ENCODE measurements around the gene CCDC7. TPM values are rescaled to one million over a fixed set of nuclear protein-coding genes. Genes with fewer than 3 reads are reported as not detected.
"Not testable (repeated sequence)": the region's sequence is repeated elsewhere in the genome, so short reads cannot be mapped to it uniquely, and the experiment has no call there.

CCDC7 gene
- total and polyA plus RNA-seq, 4 donors = 1.2 to 36.4 (median 6.9) TPM

DNA sequence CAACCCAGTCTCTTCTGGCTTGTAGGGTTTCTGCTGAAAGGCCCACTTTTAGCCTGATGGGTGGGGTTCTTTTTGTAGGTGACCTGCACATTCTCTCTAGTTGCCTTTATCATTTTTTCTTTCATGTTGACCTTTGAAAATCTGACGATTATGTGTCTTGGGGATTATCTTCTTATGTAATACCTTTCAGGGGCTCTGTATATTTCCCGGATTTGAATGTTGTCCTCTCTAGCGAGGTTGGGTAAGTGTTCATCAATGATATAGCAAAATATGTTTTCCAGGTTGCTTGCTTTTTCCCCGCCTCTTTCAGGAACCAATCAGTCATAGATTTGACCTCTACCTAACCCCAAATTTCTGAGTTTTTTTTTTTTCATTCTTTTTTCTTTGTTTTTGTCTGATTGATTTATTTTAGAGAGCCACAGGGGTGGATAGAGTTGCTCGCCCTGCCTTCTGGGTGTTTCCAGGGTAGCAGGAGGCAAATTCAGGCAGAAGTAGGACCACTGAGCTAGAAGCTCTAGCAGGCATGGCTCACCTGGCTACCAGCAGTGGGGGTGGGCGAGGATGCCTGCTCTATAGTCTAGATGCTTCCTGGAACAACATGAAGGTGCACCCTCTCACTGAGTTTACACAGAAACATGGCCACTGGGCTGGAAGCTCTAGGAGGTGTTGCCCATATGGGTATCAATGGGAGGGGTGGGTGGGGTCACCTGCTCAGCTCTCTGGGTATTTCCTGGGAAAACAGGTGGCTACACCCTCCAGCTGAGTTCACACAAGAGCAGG lies 94.9 kb downstream of the CCDC7 start:
- Histone ChIP-seq H3K9me3 (ENCODE audit: control insufficient read depth in 4 of 4, insufficient read depth in 3 of 4, low read length in 3 of 4) (no peaks in the 10 kb centered on the region), H3K4me1 (ENCODE audit: control insufficient read depth in 5 of 5, insufficient read depth in 5 of 5, low read length in 5 of 5) (no peaks in the 10 kb centered on the region), H3K9ac (ENCODE audit: insufficient read depth in 1 of 2, low read length in 2 of 2) (no peak overlapping the region), H3K36me3 (ENCODE audit: control insufficient read depth in 4 of 4, insufficient read depth in 4 of 4, low read length in 4 of 4) (no peaks in the 10 kb centered on the region), H3K27me3 (ENCODE audit: control insufficient read depth in 3 of 3, insufficient read depth in 3 of 3, low read length in 2 of 3) (no peaks in the 10 kb centered on the region), H3K27ac (ENCODE audit: low read depth in 1 of 2, low read length in 1 of 2) (no peak overlapping the region), H3K4me3 (no peak overlapping the region)
- 94% methylated on average over 6 of the region's 6 CpGs for WGBS, 2 donors
- no peak for DNase-seq
- ATAC-seq (ENCODE audit: insufficient read depth, low FRiP score) = no peak
- TF ChIP-seq, protein P1, sequence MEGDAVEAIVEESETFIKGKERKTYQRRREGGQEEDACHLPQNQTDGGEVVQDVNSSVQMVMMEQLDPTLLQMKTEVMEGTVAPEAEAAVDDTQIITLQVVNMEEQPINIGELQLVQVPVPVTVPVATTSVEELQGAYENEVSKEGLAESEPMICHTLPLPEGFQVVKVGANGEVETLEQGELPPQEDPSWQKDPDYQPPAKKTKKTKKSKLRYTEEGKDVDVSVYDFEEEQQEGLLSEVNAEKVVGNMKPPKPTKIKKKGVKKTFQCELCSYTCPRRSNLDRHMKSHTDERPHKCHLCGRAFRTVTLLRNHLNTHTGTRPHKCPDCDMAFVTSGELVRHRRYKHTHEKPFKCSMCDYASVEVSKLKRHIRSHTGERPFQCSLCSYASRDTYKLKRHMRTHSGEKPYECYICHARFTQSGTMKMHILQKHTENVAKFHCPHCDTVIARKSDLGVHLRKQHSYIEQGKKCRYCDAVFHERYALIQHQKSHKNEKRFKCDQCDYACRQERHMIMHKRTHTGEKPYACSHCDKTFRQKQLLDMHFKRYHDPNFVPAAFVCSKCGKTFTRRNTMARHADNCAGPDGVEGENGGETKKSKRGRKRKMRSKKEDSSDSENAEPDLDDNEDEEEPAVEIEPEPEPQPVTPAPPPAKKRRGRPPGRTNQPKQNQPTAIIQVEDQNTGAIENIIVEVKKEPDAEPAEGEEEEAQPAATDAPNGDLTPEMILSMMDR (IDR thresholded peaks at IDR 0.05; ENCODE audit: control extremely low read depth, extremely low read depth) = no peak

DNA sequence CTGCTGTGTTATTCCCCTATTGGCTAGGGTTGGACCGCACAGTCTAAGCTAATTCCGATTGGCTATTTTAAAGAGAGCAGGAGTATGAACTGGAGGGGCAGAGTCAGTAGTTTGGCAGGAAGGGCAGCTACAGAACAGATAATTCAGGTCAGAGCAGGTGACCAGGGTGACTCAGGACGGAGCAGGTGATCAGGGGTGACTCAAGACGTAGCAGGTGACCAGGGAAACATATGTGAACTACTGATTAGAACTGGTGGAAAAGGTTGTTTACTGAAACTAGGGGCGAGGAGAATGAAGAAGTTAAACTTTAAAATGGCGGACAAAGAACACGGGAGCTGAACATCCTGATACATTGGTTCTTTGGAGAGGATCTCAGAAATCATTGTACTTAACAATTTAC lies 102.3 kb downstream of the CCDC7 start:
- Histone ChIP-seq H3K36me3 (ENCODE audit: control insufficient read depth in 4 of 4, insufficient read depth in 4 of 4, low read length in 4 of 4) (peaks cover 0 to 4% (median 1%) of the 10 kb centered on the region in 4 donors), H3K27ac (ENCODE audit: low read depth in 1 of 2, low read length in 1 of 2) (no peak overlapping the region), H3K9ac (ENCODE audit: insufficient read depth in 1 of 2, low read length in 2 of 2) (no peak overlapping the region), H3K4me1 (ENCODE audit: control insufficient read depth in 5 of 5, insufficient read depth in 5 of 5, low read length in 5 of 5) (no peaks in the 10 kb centered on the region), H3K27me3 (ENCODE audit: control insufficient read depth in 3 of 3, insufficient read depth in 3 of 3, low read length in 2 of 3) (no peaks in the 10 kb centered on the region), H3K9me3 (ENCODE audit: control insufficient read depth in 4 of 4, insufficient read depth in 3 of 4, low read length in 3 of 4) (peaks cover 0 to 4% (median 0%) of the 10 kb centered on the region in 4 donors), H3K4me3 (no peak overlapping the region)
- DNase-seq (no peak), ATAC-seq (ENCODE audit: insufficient read depth, low FRiP score) (no peak)
- WGBS, 2 donors = 98% methylated on average over 7 of the region's 7 CpGs
- TF ChIP-seq, protein P1 (IDR thresholded peaks at IDR 0.05; ENCODE audit: control extremely low read depth, extremely low read depth) = no peak

DNA sequence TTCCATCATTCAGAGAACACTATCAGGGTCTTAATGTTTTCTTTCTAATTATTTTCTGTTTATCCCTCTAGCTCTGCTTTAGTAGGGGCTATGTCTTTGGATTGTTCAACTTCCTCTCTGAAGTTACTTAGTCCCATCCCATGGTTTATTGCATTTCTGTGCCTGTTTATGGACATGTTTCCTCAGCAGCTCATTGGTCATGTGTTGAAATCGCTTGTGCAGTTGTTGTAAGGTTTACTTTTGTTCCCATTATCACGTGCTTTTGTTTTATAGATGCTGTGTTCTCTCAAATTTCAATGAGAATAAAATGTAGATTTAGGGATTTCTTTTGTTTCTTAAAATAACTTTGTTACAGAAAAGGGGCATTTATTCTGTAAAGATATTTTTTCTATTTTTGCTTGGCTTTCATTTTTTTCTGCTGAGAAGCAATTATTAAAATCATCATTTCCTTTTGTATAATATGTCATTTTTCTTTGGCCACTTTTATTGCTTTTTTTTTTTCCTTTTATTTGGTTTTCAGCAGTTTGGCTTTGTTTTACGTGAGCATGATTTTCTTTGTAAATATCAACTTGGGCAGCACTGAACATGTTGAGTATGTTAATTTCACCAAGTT lies 110.9 kb downstream of the CCDC7 start:
- no peaks in the 10 kb centered on the region for H3K27me3 ChIP-seq (ENCODE audit: control insufficient read depth in 3 of 3, insufficient read depth in 3 of 3, low read length in 2 of 3)
- no peak for ATAC-seq (ENCODE audit: insufficient read depth, low FRiP score)
- no peak overlapping the region for H3K27ac ChIP-seq (ENCODE audit: low read depth in 1 of 2, low read length in 1 of 2)
- no peak overlapping the region for H3K9ac ChIP-seq (ENCODE audit: insufficient read depth in 1 of 2, low read length in 2 of 2)
- H3K4me1 ChIP-seq (ENCODE audit: control insufficient read depth in 5 of 5, insufficient read depth in 5 of 5, low read length in 5 of 5) = no peaks in the 10 kb centered on the region
- no peaks in the 10 kb centered on the region for H3K36me3 ChIP-seq (ENCODE audit: control insufficient read depth in 4 of 4, insufficient read depth in 4 of 4, low read length in 4 of 4)
- 57 to 72% methylated on average over 3 of the region's 3 CpGs for WGBS, 2 donors
- DNase-seq = peak in 1 of 3 donors; percentile 14
- TF ChIP-seq, protein P1 (IDR thresholded peaks at IDR 0.05; ENCODE audit: control extremely low read depth, extremely low read depth) = no peak
- H3K4me3 ChIP-seq = no peak overlapping the region
- no peaks in the 10 kb centered on the region for H3K9me3 ChIP-seq (ENCODE audit: control insufficient read depth in 4 of 4, insufficient read depth in 3 of 4, low read length in 3 of 4)

DNA sequence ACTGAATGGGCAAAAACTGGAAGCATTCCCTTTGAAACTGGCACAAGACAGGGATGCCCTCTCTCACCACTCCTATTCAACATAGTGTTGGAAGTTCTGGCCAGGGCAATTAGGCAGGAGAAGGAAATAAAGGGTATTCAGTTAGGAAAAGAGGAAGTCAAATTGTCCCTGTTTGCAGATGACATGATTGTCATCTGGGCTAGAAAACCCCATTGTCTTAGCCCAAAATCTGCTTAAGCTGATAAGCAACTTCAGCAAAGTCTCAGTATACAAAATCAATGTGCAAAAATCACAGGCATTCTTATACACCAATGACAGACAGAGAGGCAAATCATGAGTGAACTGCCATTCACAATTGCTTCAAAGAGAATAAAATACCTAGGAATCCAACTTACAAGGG lies 116.8 kb downstream of the CCDC7 start:
- H3K9me3 ChIP-seq (ENCODE audit: control insufficient read depth in 4 of 4, insufficient read depth in 3 of 4, low read length in 3 of 4); DNase-seq; H3K9ac ChIP-seq (ENCODE audit: insufficient read depth in 1 of 2, low read length in 2 of 2); H3K27ac ChIP-seq (ENCODE audit: low read depth in 1 of 2, low read length in 1 of 2); ATAC-seq (ENCODE audit: insufficient read depth, low FRiP score); H3K4me3 ChIP-seq; H3K36me3 ChIP-seq (ENCODE audit: control insufficient read depth in 4 of 4, insufficient read depth in 4 of 4, low read length in 4 of 4); H3K27me3 ChIP-seq (ENCODE audit: control insufficient read depth in 3 of 3, insufficient read depth in 3 of 3, low read length in 2 of 3); H3K4me1 ChIP-seq (ENCODE audit: control insufficient read depth in 5 of 5, insufficient read depth in 5 of 5, low read length in 5 of 5): not testable (repeated sequence)
